ENCODE results near the gene IDE.

The IDE gene

DNA sequence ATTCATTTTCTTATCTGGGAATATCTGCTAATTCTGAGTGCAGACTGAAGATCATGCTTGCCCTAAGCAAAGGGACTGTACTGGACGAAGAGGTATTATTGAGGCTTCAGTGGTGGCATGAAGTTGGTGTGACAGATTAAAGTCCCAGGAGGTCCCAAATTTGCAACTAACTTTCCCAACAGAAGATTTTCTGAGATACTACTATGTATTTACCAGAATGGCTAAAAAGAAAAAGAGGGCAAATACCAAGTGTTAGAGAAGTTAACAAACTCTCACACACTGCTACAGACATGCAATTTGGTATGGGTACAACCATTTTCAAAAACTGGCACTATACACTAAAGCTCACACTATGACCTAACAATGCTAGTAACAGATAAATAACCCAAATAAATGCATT is 28.3 kb downstream of the IDE start:
- H3K4me2 ChIP-seq (ENCODE audit: insufficient read depth, low read length): no peak overlapping the region
- H3K27me3 ChIP-seq (ENCODE audit: insufficient read depth, low read length, poor library complexity): no peaks in the 10 kb centered on the region
- no peak overlapping the region for H2AFZ ChIP-seq (ENCODE audit: low read depth, low read length)
- DNase-seq (no peak), ATAC-seq (ENCODE audit: insufficient read depth, low read depth) (no peak)
- H4K20me1 ChIP-seq (ENCODE audit: insufficient read depth, low read length): peaks cover 23% of the 10 kb centered on the region; the same call in 1 of the 2 replicates
- H3K9ac ChIP-seq (ENCODE audit: low read depth, low read length): no peak overlapping the region
- H3K4me3 ChIP-seq (ENCODE audit: low read depth in 1 of 2, low read length in 2 of 2): no peak overlapping the region
- H3K9me3 ChIP-seq (ENCODE audit: insufficient read depth, low read length, severe bottlenecking): no peaks in the 10 kb centered on the region
- TF ChIP-seq EZH2 (IDR thresholded peaks at IDR 0.05; ENCODE audit: borderline replicate concordance, low read depth, low read length, severe bottlenecking): no peak
- TF ChIP-seq, protein P1, sequence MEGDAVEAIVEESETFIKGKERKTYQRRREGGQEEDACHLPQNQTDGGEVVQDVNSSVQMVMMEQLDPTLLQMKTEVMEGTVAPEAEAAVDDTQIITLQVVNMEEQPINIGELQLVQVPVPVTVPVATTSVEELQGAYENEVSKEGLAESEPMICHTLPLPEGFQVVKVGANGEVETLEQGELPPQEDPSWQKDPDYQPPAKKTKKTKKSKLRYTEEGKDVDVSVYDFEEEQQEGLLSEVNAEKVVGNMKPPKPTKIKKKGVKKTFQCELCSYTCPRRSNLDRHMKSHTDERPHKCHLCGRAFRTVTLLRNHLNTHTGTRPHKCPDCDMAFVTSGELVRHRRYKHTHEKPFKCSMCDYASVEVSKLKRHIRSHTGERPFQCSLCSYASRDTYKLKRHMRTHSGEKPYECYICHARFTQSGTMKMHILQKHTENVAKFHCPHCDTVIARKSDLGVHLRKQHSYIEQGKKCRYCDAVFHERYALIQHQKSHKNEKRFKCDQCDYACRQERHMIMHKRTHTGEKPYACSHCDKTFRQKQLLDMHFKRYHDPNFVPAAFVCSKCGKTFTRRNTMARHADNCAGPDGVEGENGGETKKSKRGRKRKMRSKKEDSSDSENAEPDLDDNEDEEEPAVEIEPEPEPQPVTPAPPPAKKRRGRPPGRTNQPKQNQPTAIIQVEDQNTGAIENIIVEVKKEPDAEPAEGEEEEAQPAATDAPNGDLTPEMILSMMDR (IDR thresholded peaks at IDR 0.05; ENCODE audit: borderline replicate concordance, extremely low read depth, low read length, poor library complexity, severe bottlenecking): no peak
- H3K4me1 ChIP-seq (ENCODE audit: insufficient read depth, low read length): peaks cover 13% of the 10 kb centered on the region
- H3K36me3 ChIP-seq (ENCODE audit: insufficient read depth, low read length): peaks cover 15% of the 10 kb centered on the region
- H3K27ac ChIP-seq (ENCODE audit: low read length): no peak overlapping the region
- H3K79me2 ChIP-seq (ENCODE audit: insufficient read depth, low read length): peaks cover 55% of the 10 kb centered on the region

DNA sequence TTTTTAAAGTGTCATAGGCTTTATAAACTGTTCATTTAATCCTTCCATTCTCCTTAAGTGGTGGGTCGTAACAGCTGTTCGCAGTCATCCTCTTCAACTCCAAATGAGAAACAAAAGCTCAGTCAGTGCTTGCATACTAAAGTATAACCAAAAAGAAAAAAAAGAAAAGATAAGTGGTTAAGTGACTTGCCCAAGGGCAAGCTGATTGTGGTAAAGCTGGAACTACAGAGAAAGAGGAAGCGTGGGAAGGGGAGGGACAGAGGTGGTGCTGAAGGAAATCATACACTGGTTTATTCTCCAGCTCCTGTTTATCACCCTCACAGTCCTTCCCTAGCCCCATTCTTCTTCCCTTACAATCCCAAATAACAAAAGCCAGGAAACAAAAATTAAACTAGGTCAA is 29.6 kb downstream of the IDE start:
- H3K36me3 ChIP-seq (ENCODE audit: insufficient read depth, low read length): peaks cover 15% of the 10 kb centered on the region
- no peaks in the 10 kb centered on the region for H3K27me3 ChIP-seq (ENCODE audit: insufficient read depth, low read length, poor library complexity)
- ATAC-seq (ENCODE audit: insufficient read depth, low read depth) (peak; percentile 94), DNase-seq (peak; percentile 59)
- H3K79me2 ChIP-seq (ENCODE audit: insufficient read depth, low read length): peaks cover 58% of the 10 kb centered on the region
- H3K4me3 ChIP-seq (ENCODE audit: low read depth in 1 of 2, low read length in 2 of 2): no peak overlapping the region
- H3K27ac ChIP-seq (ENCODE audit: low read length): no peak overlapping the region
- peaks cover 13% of the 10 kb centered on the region for H3K4me1 ChIP-seq (ENCODE audit: insufficient read depth, low read length)
- H3K4me2 ChIP-seq (ENCODE audit: insufficient read depth, low read length): no peak overlapping the region
- no peak overlapping the region for H3K9ac ChIP-seq (ENCODE audit: low read depth, low read length)
- no peaks in the 10 kb centered on the region for H3K9me3 ChIP-seq (ENCODE audit: insufficient read depth, low read length, severe bottlenecking)
- no peak for TF ChIP-seq EZH2 (IDR thresholded peaks at IDR 0.05; ENCODE audit: borderline replicate concordance, low read depth, low read length, severe bottlenecking)
- TF ChIP-seq, protein P1 (IDR thresholded peaks at IDR 0.05; ENCODE audit: borderline replicate concordance, extremely low read depth, low read length, poor library complexity, severe bottlenecking): no peak
- no peak overlapping the region for H2AFZ ChIP-seq (ENCODE audit: low read depth, low read length)
- peaks cover 23% of the 10 kb centered on the region; the same call in 1 of the 2 replicates for H4K20me1 ChIP-seq (ENCODE audit: insufficient read depth, low read length)

DNA sequence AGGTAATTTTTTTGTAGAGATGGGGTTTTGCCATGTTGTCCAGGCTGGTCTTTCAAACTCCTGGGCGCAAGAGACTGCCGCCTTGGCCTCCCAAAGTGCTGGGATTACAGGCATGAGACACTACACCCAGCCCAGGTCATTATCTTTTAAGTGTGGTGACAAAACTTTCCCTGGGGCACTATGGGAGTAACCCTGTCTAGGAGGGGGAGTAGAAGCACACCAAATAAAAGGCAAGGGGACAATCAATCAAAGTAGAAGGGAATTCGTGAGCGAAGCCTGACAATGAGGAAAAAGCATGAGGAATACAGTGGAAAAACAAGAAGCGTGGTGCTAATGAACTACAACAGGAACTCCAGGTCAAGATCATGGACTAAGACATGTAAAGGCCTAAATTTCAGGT is 31.4 kb downstream of the IDE start:
- no peaks in the 10 kb centered on the region for H3K27me3 ChIP-seq (ENCODE audit: insufficient read depth, low read length, poor library complexity)
- TF ChIP-seq, protein P1 (IDR thresholded peaks at IDR 0.05; ENCODE audit: borderline replicate concordance, extremely low read depth, low read length, poor library complexity, severe bottlenecking): no peak
- no peak for TF ChIP-seq EZH2 (IDR thresholded peaks at IDR 0.05; ENCODE audit: borderline replicate concordance, low read depth, low read length, severe bottlenecking)
- DNase-seq (no peak), ATAC-seq (ENCODE audit: insufficient read depth, low read depth) (no peak)
- H3K36me3 ChIP-seq (ENCODE audit: insufficient read depth, low read length): peaks cover 2% of the 10 kb centered on the region; the same call in 1 of the 2 replicates
- H3K4me1 ChIP-seq (ENCODE audit: insufficient read depth, low read length): peaks cover 13% of the 10 kb centered on the region
- H3K4me3 ChIP-seq (ENCODE audit: low read depth in 1 of 2, low read length in 2 of 2): no peak overlapping the region
- peaks cover 23% of the 10 kb centered on the region; the same call in 1 of the 2 replicates for H4K20me1 ChIP-seq (ENCODE audit: insufficient read depth, low read length)
- no peaks in the 10 kb centered on the region for H3K9me3 ChIP-seq (ENCODE audit: insufficient read depth, low read length, severe bottlenecking)
- H3K79me2 ChIP-seq (ENCODE audit: insufficient read depth, low read length): peaks cover 46% of the 10 kb centered on the region
- no peak overlapping the region for H3K9ac ChIP-seq (ENCODE audit: low read depth, low read length)
- H3K27ac ChIP-seq (ENCODE audit: low read length): no peak overlapping the region
- H2AFZ ChIP-seq (ENCODE audit: low read depth, low read length): no peak overlapping the region
- no peak overlapping the region for H3K4me2 ChIP-seq (ENCODE audit: insufficient read depth, low read length)

DNA sequence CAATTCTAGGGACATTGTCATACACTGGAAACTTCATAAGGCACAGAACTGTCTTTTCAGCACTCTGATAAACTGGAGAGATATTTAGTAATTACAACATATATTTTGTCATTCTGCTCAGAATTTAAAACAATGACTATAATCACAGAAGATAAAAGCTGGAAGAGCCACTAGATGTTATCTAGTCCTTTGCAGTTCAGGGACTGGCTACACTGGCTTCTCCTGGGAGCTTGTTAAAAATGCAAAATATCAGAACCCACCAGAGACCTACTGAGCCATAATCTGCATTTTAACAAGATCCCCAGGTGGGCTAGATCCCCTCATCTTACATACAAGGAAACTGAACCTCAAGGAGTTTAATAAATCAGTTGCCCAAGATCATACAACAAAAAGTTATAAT is 32.3 kb downstream of the IDE start:
- TF ChIP-seq EZH2 (IDR thresholded peaks at IDR 0.05; ENCODE audit: borderline replicate concordance, low read depth, low read length, severe bottlenecking): no peak
- TF ChIP-seq, protein P1 (IDR thresholded peaks at IDR 0.05; ENCODE audit: borderline replicate concordance, extremely low read depth, low read length, poor library complexity, severe bottlenecking): no peak
- Histone ChIP-seq H3K9ac (ENCODE audit: low read depth, low read length) (no peak overlapping the region), H3K4me2 (ENCODE audit: insufficient read depth, low read length) (no peak overlapping the region), H3K4me3 (ENCODE audit: low read depth in 1 of 2, low read length in 2 of 2) (no peak overlapping the region), H3K79me2 (ENCODE audit: insufficient read depth, low read length) (peaks cover 44% of the 10 kb centered on the region), H3K4me1 (ENCODE audit: insufficient read depth, low read length) (peaks cover 13% of the 10 kb centered on the region), H2AFZ (ENCODE audit: low read depth, low read length) (no peak overlapping the region), H3K36me3 (ENCODE audit: insufficient read depth, low read length) (peaks cover 7% of the 10 kb centered on the region; the same call in 1 of the 2 replicates), H3K27ac (ENCODE audit: low read length) (no peak overlapping the region), H3K9me3 (ENCODE audit: insufficient read depth, low read length, severe bottlenecking) (no peaks in the 10 kb centered on the region), H3K27me3 (ENCODE audit: insufficient read depth, low read length, poor library complexity) (no peaks in the 10 kb centered on the region), H4K20me1 (ENCODE audit: insufficient read depth, low read length) (peaks cover 23% of the 10 kb centered on the region; the same call in 1 of the 2 replicates)
- ATAC-seq (ENCODE audit: insufficient read depth, low read depth) (no peak), DNase-seq (no peak)

Measured in DND-41 (cell line).